K562 (cell line): ENCODE measurements around the gene GMDS.

Experiments
- CTCF ChIP-seq, 3 experiments: IDR thresholded peaks in 2 of 3; conservative IDR thresholded peaks in 1 of 3; 2 replicates each; pipeline ENCODE4 v1.5.1; 2011 to 2012; ENCODE audit warnings: low read length in 3 of 3, mild to moderate bottlenecking in 3 of 3, control low read depth in 2 of 3, improper control_type of control experiment in 1 of 3, inconsistent platforms in 1 of 3, low read depth in 1 of 3, mixed read lengths in 1 of 3, moderate library complexity in 1 of 3; ENCODE audit not compliant: insufficient read depth in 2 of 3
- ZNF449 ChIP-seq: fragments of 250-450 bp; sonication (Bioruptor Pico); IDR thresholded peaks from 2 replicates; pipeline ENCODE4 v1.8.0; 2022; ENCODE audit warnings: moderate library complexity, mild to moderate bottlenecking, inconsistent platforms

- no peak for TF ChIP-seq ZNF449 (CRISPR knock-in tag)
- no peak for TF ChIP-seq CTCF (IDR thresholded peaks at IDR 0.05 in 2 of 3, conservative IDR thresholded peaks at IDR 0.05 in 1 of 3; ENCODE audit: insufficient read depth in 2 of 3, low read depth in 1 of 3, low read length in 3 of 3)
These were observed 533.0 kb downstream of the GMDS start for GRCh38 chr6:1712451-1712850.
